Activated CD8-positive, alpha-beta memory T cell treated with anti-CD3 and anti-CD28 coated beads, Interleukin-2, amount 50 U/mL, for 1 hour (primary cell): ENCODE data around the gene SCAI.
A peak's percentile ranks its signal among the peaks of the same experiment; 100 is the strongest.
"Not testable (repeated sequence)": the region's sequence is repeated elsewhere in the genome, so short reads cannot be mapped to it uniquely, and the experiment has no call there.

Experiments
- DNase-seq: peaks from one replicate; pipeline ENCODE4 v3.0.0-alpha.2; 2020; ENCODE audit errors: extremely low read depth

SCAI gene

DNA sequence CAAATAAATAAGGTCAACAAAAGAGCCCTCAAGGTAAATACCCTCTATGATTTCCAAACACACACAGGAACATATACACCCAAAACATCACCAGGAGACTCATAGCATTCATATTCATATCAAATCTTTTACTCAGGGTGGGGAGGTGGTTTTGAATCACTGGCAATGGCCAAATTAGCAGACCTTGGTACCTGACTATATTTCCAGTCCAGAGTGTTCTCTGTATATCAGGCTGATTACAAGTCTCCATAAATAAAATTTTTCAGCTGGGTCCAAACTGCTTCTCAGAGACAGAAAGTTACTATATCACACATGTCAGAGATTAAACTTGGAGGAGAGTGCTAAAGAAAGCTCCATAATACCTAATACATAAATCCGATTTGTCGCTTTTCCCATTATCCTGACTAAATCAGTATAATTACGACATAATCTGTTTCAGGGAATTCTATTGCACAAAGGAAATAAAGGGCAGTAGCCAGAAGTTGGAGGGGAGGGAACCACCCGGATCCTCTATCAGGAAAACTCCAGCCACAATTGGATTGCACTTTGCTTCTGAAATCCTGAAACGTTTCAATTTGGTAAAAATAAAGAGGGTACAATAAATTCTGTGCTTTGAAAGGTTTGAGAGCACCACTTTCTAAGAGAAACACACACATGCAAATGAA is 195.5 kb downstream of the SCAI start:
- no peak for DNase-seq

DNA sequence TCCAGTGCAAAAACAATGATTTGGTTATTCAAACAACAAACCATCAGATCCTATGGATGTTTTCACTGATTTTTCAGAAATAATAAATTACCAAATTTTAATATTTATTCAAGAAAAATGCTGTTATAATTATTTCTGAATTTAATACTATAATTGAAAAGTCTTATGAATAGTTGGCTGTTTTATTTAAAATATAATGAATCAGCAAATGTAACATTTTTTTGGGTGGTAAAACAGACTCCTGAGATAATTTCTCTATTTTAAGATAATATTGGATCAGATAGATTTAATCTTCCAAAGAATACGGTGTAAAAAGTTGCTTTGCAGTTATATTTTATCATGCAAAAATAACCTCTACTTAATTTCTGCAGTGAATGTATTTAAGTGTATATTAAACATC is 197.2 kb downstream of the SCAI start:
- DNase-seq = no peak

DNA sequence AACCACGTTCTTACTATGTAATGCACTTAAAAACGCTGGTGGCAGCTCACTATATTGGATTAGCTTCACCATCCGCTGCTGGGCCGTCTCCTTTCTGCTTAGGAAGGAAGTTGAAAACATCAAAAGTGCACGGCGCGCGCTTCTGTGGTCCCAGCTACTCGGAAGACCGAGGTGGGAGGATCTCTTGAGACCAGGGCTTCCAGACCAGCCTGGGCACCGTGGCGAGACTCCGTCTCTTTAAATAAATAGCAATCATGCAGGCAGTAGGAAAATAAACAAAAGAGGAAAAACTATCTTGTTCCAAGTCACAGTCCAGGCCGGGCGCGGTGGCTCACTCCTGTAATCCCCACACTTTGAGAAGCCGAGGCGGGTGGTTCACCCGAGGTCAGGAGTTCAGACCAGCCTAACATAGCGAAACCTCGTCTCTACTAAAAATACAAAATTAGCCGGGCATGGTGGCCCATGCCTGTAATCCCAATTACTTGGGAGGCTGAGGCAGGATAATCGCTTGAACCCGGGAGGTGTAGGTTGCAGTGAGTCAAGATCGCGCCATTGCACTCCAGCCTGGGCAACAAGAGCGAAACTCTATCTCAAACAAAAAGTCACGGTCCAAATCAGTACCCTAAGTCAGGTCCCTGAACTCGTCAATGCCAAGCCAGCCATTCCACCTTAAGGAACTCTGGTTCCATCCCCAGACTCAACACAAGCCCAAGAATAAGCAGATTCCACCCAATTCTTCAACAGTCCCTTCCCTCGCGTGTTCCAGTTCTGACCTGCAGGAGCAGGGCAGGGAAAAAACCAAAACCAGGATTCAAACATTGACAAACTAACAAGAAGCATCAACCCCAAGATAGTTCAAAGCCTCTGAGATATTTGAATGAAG is 201.4 kb downstream of the SCAI start:
- DNase-seq = peak; percentile 28

DNA sequence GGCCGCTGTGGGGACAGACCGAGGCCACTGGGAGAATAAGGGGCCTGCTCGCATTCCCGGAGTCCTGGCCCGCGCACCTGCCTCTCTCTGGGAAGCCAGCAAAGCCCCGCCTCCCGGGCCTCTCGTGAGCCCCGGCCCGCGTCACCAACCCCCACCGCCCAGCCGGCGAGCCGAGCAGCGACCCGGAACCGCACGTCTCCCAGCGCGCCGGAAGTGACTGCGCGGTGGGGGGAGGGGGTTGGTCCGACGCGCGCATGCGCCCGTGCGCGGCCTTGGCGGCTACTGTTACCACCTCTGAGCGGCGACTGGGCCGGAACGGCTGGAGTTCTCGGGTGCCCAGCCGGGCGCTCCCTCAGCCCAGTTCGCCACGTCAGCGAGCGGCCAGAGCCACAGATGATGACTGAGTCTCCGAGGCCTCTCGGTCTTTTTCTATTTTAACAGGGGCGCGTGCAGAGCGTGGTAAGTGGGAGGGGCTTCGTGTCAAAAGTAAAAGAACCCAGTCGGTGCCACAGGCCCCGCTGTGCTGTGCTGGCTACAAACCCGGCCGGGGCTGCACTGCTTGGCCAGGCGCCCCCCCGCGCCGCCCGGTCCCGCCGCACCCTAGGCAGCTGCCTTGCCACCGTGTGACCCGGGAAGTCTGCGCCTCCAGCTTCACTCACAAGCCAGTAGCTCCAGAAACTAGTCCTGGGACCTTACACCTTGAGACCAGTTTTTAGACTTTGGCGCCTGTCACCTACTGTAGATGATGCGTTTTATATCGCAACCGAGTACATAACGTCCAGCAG is 202.2 kb downstream of the SCAI start, which contains the start of gene GOLGA1:
Gene GOLGA1 (minus strand): TSS at position 190 of the 785 bp plus-strand sequence. CDS start 2,372 bp downstream, outside the sequence.
- DNase-seq = peak; percentile 76

DNA sequence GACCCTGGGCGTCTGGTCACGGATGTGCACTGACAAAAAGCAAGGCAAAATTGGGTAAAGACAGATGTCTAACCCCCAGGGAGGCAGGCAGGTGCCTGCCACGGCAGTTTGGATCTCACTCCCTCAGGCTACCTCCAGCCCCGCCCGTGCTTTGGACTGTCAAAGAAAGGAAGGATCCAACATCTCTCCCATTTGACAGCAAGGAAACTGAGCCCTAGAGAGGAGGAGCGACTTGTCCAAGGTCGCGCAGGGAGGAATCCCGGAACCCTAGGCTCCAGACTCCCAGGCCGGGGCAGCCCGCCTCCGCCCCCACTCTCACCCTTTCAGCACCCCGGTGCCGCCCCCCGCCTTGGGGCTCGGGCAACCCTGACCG is 202.8 kb downstream of the SCAI start:
- no peak for DNase-seq

DNA sequence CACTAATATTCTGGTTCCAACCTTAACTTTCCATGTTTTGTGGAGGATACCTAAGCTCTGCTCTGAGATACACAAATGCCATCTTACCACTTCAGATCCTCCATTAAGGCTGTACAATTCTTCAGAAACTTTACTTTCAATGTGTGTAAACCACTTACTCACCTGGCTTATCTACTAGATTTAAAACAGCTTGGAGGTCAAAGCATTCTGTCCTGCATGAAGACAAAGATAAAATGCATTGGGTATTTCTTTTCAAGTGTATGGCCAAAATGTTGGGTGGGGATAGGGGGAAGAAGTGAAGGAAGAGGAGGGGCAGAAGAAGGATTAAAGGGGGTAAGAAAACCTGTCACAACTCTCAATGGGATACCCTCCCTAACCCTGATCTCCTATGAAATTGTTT is 203.4 kb downstream of the SCAI start:
- DNase-seq = no peak

DNA sequence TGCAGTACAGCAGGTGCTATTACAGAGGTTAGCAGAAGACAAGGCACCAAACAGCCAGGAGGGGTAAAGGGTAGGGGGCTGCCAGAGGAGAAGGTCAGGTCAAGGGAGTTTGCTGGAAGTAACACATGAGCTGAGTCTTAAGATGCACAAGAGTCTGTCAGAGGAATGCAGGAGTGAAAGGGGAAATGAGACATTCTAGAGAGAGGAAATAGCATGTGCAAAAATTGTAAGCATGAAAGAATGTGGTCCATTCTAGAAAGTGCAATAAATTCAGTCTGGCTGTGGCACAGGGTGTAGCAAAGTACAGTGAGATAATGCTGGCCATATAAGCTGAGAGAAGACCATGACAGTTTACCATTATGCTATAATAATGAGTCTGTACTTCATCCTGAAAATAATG is 209.0 kb downstream of the SCAI start:
- DNase-seq = no peak

DNA sequence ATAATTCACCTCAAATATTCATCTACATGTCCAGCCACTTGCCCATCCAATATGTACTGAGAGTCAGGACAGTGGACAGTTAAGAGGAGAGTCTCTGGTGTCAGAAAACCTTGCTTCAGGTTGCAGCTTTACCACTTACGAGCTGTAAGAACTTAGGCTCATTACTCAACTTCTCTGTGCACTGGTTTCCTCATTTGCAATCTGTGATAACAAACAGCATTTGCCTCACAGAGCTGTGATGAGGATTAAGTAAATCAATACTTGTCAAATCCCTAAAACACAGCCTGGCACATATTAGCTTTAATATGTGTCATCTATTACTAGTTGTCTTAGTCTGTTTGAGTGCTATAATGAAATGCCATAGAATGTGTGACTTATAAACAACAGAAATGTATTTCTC is 211.0 kb downstream of the SCAI start:
- no peak for DNase-seq

DNA sequence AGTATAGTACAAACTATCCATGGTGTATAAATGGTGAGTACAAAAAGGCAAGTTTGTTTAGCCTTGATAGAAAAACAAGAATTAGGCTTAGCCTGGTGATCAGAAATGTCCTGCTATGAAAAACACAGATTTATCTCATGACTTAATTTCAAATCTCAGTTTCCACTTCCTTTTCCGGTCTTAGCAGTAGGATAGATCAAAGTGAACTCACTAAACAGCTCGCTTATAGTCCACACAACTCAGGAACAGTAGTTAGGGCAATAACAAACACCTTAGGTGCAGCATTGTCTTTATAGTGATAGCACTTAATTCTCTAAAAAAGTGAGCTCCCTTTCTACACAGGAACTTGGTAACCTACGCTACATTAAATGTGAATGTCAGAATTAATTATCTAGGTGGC is 213.9 kb downstream of the SCAI start:
- DNase-seq = no peak

DNA sequence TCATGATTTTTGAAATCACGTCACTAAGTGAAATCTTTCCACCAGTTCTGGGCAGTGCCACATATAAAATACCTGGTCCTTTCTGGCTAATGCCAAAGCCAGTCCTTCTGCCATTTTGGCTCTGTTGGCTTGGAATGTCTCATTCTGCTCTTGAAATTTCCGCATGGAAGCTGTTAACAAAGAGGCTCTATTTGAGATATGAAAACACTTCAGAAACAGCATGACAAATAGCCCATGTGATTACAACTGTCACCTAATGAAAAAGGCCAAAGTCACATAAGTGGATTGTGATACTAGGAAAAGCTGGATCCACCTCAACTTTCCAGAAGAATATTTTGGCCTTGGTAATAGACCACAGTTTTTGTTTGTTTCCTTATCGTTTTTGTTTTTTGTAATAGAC is 215.2 kb downstream of the SCAI start:
- DNase-seq = no peak

DNA sequence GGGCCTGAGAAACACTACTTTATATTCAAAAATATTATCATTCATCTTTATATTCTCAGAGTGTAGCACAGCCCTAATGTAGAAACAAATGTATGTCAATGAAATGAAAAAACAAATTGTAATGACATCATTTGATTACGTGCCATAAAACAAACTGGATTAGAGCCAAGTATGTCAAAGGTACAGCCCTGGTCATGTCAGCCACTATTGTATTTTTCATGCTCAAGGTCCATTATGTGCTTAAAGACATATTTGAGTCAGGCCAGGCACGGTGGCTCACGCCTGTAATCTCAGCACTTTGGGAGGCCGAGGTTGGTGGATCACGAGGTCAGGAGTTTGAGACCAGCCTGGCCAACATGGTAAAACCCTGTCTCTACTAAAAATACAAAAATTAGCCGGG is 222.9 kb downstream of the SCAI start:
- DNase-seq = not testable (repeated sequence)

DNA sequence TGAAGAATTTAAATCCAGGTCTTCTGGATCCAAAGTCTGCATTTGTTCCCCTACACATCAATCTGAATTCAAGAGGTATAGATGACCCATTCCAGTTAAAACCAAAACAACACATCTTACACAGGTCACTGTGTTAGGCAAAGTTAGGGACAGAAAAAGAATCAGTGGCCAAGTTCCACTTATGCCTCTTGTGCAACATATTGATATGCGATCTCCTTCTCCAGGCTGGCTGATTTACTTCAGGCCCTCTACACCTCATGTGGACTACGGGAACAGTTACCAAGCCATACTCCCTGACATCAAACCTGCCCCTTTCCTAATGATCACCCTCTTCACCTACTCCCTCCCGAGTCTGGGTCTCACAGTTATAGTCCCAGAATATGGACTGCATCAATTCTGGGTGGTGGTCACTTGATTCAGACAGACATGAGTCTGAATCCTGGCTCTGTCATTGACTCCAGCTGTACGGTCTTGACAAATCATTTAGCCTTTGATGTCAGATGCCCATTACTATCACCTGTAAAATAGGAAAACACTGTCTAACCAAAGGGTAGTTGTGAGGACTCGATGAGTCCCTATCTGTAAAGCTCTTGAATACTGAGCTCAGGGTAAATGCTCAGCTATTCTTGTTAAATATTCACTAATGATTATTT is 228.4 kb downstream of the SCAI start:
- DNase-seq = no peak

DNA sequence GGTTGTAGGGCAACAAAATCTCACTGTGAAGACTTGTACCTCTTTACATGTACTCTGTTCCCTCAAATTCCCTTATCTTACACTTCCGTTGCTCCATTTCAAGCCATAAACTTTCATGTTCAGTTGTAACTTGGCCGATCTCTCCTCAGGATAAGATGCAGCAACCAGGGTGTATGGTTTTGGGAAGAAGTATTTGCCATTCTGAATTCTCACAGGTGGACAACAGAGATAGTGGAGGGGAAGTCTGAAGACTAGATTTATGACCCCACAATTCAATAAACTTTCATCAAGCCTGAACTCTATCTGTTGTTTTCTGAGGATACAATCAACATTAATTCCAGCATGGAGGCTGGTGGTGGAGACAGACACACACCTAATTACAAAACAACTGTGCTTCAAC is 229.9 kb downstream of the SCAI start:
- DNase-seq = no peak

DNA sequence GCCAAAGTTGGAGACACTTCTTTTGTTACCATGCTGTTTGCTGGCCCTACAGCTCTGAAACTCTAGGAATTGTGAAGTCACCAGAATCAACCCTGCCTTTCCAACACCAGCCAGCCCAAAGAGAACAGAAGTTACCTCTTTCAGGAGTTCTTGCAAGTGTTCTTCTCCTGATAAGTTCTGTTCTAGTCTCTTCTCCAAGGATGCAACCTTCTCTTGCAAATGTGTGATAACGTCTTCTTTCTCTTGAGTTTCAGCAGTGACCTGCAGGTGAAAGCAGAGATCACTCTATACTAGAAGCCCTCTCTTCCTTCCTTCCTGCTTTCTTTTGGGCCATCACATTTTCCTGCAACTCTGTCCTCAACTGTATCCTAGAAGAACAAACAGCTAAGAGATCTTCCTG is 231.6 kb downstream of the SCAI start:
- DNase-seq = no peak

DNA sequence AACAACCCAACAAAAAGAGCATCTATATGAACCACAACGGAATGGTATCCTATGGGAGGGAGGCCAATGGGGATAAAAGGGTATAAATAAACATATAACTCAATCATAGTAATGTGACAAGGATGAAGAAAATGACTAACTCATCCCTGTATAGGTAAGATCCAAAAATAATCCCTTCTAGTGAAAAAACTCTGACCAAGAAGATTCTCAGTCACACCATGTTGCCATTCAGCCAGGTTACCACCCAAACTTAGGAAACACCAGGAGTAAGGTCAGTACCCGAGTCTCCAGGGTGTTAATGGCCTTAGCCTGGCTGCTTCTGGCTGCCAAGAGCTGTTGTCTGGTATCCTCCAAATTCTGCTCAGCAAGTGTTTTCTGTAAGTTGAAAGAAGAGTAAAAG is 235.2 kb downstream of the SCAI start:
- DNase-seq = no peak

DNA sequence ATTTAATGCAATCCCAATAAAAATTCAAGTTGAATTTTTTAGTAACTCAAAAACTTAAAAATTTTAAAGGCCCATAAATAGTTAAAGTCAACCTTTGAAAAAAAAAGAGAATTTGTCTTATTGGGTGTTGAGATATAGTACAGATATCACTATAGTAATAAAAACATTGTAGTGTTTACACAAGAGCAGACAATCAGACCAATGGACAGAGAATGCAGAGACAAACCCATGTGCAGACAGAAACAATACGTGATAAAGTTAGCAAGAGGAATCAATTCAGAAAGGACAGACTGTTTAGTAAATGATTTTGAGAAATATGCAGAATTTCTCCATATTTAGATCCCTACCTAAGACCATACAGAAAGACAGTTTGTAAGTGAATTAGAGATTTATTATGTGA is 236.4 kb downstream of the SCAI start:
- DNase-seq = no peak

DNA sequence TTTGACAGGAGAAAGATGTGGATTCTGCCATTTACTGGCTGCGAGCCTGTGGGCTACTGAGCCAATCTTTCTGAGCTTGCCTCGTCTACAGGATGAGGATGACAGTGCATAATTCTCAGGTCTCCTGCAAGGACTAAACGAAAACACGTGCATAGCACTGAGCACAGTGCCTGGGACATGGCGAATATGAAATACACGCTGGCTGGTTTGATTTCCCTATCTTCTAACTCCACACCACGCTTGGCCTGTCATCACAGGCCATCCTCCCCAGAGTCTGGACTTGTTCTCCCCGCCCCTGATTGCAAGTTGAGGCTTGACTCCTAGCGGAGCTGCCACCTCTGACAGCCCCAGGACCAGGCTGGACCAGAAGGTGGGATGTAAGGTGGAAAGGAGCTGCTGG is 243.5 kb downstream of the SCAI start:
- DNase-seq = no peak

DNA sequence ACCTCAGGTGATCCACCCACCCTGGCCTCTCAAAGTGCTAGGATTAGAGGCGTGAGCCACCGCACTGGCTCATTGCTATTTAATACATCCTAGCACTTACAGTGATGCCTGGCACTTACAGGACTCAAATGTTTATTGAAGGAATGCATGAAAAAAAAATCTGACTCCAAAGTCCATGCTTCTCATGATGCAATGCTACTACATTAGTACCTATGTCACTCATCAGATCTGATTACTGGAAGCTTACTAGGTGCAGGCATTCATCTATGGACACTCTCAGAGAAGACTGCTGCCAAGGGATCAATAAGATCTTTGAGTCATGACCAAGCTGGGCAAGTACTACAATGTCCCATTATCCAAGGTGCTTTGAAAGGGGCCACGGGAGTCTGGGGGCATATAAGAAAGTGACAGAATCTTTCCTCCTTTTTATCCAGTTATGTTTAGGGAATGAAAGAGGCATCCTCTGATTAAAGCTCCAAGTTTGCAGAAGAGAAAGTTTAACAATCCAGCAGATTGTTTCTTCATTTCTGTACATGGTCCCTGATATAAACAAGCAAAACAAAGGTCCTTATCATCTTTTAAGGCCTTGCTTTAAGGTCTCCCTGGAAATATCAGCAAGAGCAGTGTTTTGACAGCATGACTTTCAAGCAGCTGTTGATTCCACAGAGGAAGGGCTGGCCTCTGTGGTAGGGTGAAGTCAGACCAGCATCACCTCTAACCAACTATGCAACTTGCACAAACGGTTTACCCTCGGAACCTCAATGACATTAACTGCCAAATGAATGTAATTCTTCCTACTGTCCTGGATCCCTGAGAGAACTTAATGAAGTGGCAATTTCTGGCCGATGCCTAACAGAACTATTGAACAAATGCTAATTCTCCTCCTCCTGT is 245.5 kb downstream of the SCAI start:
- DNase-seq = no peak

DNA sequence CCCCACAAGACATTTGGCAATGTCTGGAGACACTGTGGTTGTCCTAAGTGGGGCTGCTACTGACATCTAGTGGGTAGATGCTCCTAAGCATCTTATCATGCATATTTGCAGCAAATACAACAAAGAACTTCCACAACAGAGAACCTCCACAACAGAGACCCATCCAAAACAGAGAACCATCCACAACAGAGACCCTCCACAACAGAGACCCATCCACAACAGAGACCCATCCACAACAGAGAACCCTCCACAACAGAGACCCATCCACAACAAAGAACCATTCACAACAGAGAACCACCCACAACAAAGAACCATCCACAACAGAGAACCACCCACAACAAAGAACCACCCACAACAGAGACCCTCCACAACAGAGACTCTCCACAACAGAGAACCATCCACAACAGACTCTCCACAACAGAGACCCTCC is 248.6 kb downstream of the SCAI start:
- no peak for DNase-seq

DNA sequence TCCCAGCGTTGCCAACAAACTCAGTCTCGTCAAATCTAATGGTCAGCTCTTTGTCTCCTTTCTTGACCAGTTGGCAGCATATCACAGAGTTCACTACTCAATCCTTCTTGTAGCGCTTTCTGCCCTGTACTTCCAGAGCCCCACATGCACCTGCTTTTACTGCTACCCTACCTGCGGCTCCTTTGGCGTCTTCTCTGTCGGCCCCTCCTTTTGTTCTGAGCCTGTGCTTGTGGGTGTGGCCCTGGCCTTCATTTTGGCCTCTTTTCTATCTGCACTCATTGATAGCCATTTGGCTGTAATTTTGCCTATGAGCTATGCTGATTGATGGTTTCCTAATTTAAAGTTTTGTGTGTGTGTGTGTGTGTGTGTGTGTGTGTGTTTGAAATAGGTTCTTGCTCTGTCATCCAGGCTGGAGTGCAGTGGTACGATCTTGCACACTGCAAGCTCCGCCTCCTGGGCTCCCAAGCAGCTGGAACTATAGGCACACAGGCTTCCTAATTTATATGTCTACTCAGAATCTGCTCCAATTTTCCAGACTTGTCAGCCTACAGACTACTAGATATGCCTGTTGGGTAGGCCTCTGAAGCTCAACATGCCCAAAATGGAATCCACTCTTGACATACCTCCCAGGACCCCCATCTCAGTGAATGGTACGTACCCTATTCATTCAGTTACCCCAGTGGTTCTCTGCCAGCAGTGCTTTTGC is 249.1 kb downstream of the SCAI start:
- DNase-seq = no peak
